ENCODE data around the gene TRMT44.

Gene TRMT44

DNA sequence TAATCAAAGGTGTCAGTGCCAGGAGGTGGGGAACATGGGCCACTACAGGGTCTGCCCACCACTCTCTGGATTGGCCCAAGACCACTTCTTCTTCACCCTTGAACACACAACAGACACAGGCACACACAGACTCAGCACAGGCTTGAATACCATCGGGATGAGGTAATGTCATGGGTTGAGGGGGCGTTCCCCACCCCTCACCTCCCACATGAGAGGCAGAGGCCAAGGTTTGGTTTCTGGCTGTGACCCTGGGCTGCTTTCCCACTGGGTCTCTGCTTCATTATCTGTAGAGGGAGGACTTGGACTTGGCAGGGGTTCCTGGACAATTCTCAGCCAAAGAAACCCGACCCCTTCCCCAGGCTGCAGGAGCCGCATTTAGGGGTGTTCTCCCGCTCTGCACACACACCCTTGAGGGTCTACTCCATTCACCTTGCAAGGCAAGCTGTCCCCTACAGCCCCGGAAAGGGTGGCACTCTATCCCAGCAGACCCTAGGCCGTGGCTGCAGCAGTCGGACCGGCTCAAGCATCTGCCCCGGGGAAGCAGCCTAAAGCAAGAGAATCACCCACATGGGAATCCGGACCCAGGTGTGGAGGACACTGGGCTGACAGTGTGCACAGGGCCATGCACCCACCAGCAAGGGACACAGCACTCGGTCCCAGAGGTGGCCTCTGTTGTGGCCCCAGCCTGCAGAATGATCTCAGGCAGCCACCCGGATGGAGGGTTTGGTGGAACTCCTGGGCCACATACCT is 62.4 kb downstream of the TRMT44 start:
- no peak overlapping the region for H3K4me3 ChIP-seq (ENCODE audit: low read depth in 1 of 2, low read length in 1 of 2)
- no peak overlapping the region for H3K27ac ChIP-seq
- TF ChIP-seq, protein P1, sequence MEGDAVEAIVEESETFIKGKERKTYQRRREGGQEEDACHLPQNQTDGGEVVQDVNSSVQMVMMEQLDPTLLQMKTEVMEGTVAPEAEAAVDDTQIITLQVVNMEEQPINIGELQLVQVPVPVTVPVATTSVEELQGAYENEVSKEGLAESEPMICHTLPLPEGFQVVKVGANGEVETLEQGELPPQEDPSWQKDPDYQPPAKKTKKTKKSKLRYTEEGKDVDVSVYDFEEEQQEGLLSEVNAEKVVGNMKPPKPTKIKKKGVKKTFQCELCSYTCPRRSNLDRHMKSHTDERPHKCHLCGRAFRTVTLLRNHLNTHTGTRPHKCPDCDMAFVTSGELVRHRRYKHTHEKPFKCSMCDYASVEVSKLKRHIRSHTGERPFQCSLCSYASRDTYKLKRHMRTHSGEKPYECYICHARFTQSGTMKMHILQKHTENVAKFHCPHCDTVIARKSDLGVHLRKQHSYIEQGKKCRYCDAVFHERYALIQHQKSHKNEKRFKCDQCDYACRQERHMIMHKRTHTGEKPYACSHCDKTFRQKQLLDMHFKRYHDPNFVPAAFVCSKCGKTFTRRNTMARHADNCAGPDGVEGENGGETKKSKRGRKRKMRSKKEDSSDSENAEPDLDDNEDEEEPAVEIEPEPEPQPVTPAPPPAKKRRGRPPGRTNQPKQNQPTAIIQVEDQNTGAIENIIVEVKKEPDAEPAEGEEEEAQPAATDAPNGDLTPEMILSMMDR (IDR thresholded peaks at IDR 0.05) = no peak
- no peaks in the 10 kb centered on the region for H3K36me3 ChIP-seq
- no peaks in the 10 kb centered on the region for H3K27me3 ChIP-seq
- no peaks in the 10 kb centered on the region for H3K9me3 ChIP-seq
- no peaks in the 10 kb centered on the region for H3K4me1 ChIP-seq (ENCODE audit: control insufficient read depth in 1 of 2, insufficient read depth in 1 of 2, low read depth in 1 of 2, low read length in 1 of 2)

GRCh38 chr4:8503801-8504200 is 63.2 kb downstream of the TRMT44 start:
- Histone ChIP-seq H3K36me3 (no peaks in the 10 kb centered on the region), H3K4me1 (ENCODE audit: control insufficient read depth in 1 of 2, insufficient read depth in 1 of 2, low read depth in 1 of 2, low read length in 1 of 2) (no peaks in the 10 kb centered on the region), H3K4me3 (ENCODE audit: low read depth in 1 of 2, low read length in 1 of 2) (no peak overlapping the region), H3K27ac (no peak overlapping the region), H3K9me3 (no peaks in the 10 kb centered on the region), H3K27me3 (no peaks in the 10 kb centered on the region)
- TF ChIP-seq, protein P1 (IDR thresholded peaks at IDR 0.05) = no peak

- TF ChIP-seq, protein P1 (IDR thresholded peaks at IDR 0.05) = no peak
- no peaks in the 10 kb centered on the region for H3K4me1 ChIP-seq (ENCODE audit: control insufficient read depth in 1 of 2, insufficient read depth in 1 of 2, low read depth in 1 of 2, low read length in 1 of 2)
- H3K27me3 ChIP-seq = no peaks in the 10 kb centered on the region
- no peak overlapping the region for H3K4me3 ChIP-seq (ENCODE audit: low read depth in 1 of 2, low read length in 1 of 2)
- H3K36me3 ChIP-seq = no peaks in the 10 kb centered on the region
- H3K9me3 ChIP-seq = no peaks in the 10 kb centered on the region
- H3K27ac ChIP-seq = no peak overlapping the region
Measured at GRCh38 chr4:8504279-8505007, 63.9 kb downstream of the TRMT44 start.

DNA sequence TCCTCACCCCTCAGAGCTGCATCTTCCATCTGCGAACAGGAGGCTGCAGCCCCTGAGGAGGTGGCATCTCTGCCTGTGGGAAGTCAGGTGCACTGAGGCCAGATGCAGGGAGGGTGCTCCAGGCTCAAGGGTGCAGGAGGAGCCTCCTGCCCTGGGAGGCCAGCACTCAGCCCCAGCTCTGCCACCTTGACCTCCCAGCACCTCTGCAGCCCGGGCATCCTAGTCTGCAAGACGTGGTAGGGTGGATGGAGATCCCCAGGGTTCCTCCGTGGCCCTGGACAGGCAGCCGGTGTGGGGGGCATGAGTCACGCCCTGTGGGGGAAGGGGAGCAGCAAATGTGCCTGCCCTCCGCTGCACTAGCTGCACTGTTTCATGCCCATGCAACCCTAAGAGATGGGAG is 64.7 kb downstream of the TRMT44 start:
- Histone ChIP-seq H3K36me3 (no peaks in the 10 kb centered on the region), H3K9me3 (no peaks in the 10 kb centered on the region), H3K27ac (no peak overlapping the region), H3K27me3 (no peaks in the 10 kb centered on the region), H3K4me3 (ENCODE audit: low read depth in 1 of 2, low read length in 1 of 2) (no peak overlapping the region), H3K4me1 (ENCODE audit: control insufficient read depth in 1 of 2, insufficient read depth in 1 of 2, low read depth in 1 of 2, low read length in 1 of 2) (no peaks in the 10 kb centered on the region)
- TF ChIP-seq, protein P1 (IDR thresholded peaks at IDR 0.05) = no peak

- H3K36me3 ChIP-seq = no peaks in the 10 kb centered on the region
- TF ChIP-seq, protein P1 (IDR thresholded peaks at IDR 0.05) = no peak
- H3K27ac ChIP-seq = no peak overlapping the region
- H3K27me3 ChIP-seq = no peaks in the 10 kb centered on the region
- no peaks in the 10 kb centered on the region for H3K9me3 ChIP-seq
- no peak overlapping the region for H3K4me3 ChIP-seq (ENCODE audit: low read depth in 1 of 2, low read length in 1 of 2)
- no peaks in the 10 kb centered on the region for H3K4me1 ChIP-seq (ENCODE audit: control insufficient read depth in 1 of 2, insufficient read depth in 1 of 2, low read depth in 1 of 2, low read length in 1 of 2)
Measured at GRCh38 chr4:8506006-8506372, 65.4 kb downstream of the TRMT44 start.
